ENCODE measurements around the gene PTH2.
"Not testable (repeated sequence)": the region's sequence is repeated elsewhere in the genome, so short reads cannot be mapped to it uniquely, and the experiment has no call there.

The PTH2 gene

GRCh38 chr19:49447485-49448431, 24.5 kb upstream of the PTH2 start:
- no peak for DNase-seq

- no peak for DNase-seq
These were observed 22.8 kb upstream of the PTH2 start for GRCh38 chr19:49445997-49446396.

GRCh38 chr19:49444100-49444700, 21.0 kb upstream of the PTH2 start:
- not testable (repeated sequence) for DNase-seq

- DNase-seq, result peak; percentile 89
These were observed 20.3 kb upstream of the PTH2 start for GRCh38 chr19:49443366-49444099.

GRCh38 chr19:49442771-49443365, 19.6 kb upstream of the PTH2 start:
- DNase-seq, result no peak

GRCh38 chr19:49442354-49442753, 19.1 kb upstream of the PTH2 start:
- DNase-seq, result no peak

GRCh38 chr19:49441960-49442350, 18.7 kb upstream of the PTH2 start:
- no peak for DNase-seq

GRCh38 chr19:49441210-49441959, 18.1 kb upstream of the PTH2 start, which contains the start of gene SLC17A7:
TSS of gene SLC17A7 (minus strand) at chr19:49441527. CDS start at chr19:49441379, 148 bp downstream.
- no peak for DNase-seq

GRCh38 chr19:49440439-49441209, 17.4 kb upstream of the PTH2 start:
- DNase-seq, result no peak

- DNase-seq, result no peak
These were observed 16.6 kb upstream of the PTH2 start for GRCh38 chr19:49439836-49440235.

GRCh38 chr19:49438261-49438660, 15.0 kb upstream of the PTH2 start:
- no peak for DNase-seq

GRCh38 chr19:49437231-49437630, 14.0 kb upstream of the PTH2 start:
- no peak for DNase-seq

- no peak for DNase-seq
These were observed 13.3 kb upstream of the PTH2 start for GRCh38 chr19:49436381-49437017.

- DNase-seq, result no peak
These were observed 12.4 kb upstream of the PTH2 start for GRCh38 chr19:49435670-49436069.

- DNase-seq, result no peak
These were observed 11.8 kb upstream of the PTH2 start for GRCh38 chr19:49434907-49435583.

- DNase-seq, result no peak
These were observed 10.1 kb upstream of the PTH2 start for GRCh38 chr19:49433240-49433901.

GRCh38 chr19:49432141-49433073, 9.2 kb upstream of the PTH2 start:
- no peak for DNase-seq

GRCh38 chr19:49431330-49431749, 8.1 kb upstream of the PTH2 start:
- no peak for DNase-seq
